ENCODE measurements around the gene TSC2. TPM values are rescaled to one million over a fixed set of nuclear protein-coding genes. Genes with fewer than 3 reads are reported as not detected.
"Not testable (repeated sequence)": the region's sequence is repeated elsewhere in the genome, so short reads cannot be mapped to it uniquely, and the experiment has no call there.

Gene TSC2
- total RNA-seq, 1 experiment from 2014 or later, result 166 TPM

GRCh38 chr16:2096853-2097595 is 49.2 kb downstream of the TSC2 start:
- TF ChIP-seq EZH2 (IDR thresholded peaks at IDR 0.05; ENCODE audit: low read depth), result no peak
- TF ChIP-seq, protein P1, sequence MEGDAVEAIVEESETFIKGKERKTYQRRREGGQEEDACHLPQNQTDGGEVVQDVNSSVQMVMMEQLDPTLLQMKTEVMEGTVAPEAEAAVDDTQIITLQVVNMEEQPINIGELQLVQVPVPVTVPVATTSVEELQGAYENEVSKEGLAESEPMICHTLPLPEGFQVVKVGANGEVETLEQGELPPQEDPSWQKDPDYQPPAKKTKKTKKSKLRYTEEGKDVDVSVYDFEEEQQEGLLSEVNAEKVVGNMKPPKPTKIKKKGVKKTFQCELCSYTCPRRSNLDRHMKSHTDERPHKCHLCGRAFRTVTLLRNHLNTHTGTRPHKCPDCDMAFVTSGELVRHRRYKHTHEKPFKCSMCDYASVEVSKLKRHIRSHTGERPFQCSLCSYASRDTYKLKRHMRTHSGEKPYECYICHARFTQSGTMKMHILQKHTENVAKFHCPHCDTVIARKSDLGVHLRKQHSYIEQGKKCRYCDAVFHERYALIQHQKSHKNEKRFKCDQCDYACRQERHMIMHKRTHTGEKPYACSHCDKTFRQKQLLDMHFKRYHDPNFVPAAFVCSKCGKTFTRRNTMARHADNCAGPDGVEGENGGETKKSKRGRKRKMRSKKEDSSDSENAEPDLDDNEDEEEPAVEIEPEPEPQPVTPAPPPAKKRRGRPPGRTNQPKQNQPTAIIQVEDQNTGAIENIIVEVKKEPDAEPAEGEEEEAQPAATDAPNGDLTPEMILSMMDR (conservative IDR thresholded peaks at IDR 0.05), result no peak
- Histone ChIP-seq H3F3A (ENCODE audit: insufficient read depth, low read depth) (peaks cover 3% of the 10 kb centered on the region; the same call in 1 of the 2 replicates), H4K20me1 (ENCODE audit: insufficient read depth) (no peaks in the 10 kb centered on the region), H3K27ac (no peak overlapping the region), H3K4me1 (replicated peaks; ENCODE audit: insufficient read depth) (no peaks in the 10 kb centered on the region), H3K4me3 (no peak overlapping the region), H3K9me3 (ENCODE audit: insufficient read depth, low read depth) (no peaks in the 10 kb centered on the region), H2AFZ (no peak overlapping the region), H3K9me2 (ENCODE audit: insufficient read depth) (no peaks in the 10 kb centered on the region), H3K27me3 (ENCODE audit: insufficient read depth, low read depth) (no peaks in the 10 kb centered on the region), H3K36me3 (ENCODE audit: low read depth) (no peaks in the 10 kb centered on the region), H3K79me2 (ENCODE audit: low read depth) (no peaks in the 10 kb centered on the region), H3K4me2 (no peak overlapping the region)
- intact Hi-C loops (cut with micrococcal nuclease; ENCODE audit: unreplicated experiment), result no loop called here
- peak in 1 of 2 experiments; percentile 31 for DNase-seq
- POLR2A ChIA-PET (ENCODE audit: unreplicated experiment), result no interaction called here
- CTCF ChIA-PET, result interaction anchor here (0.7 kb wide), 1 partner anchor 81 kb away, joined by 3 read pairs; no protein-coding TSS in a partner anchor
- no TSS peak for BruUV-seq (replicated peaks)

GRCh38 chr16:2097689-2098088 is 49.9 kb downstream of the TSC2 start:
- H3K36me3 ChIP-seq (ENCODE audit: low read depth); intact Hi-C loops (cut with micrococcal nuclease; ENCODE audit: unreplicated experiment); H3K4me3 ChIP-seq; POLR2A ChIA-PET (ENCODE audit: unreplicated experiment); H3K9me2 ChIP-seq (ENCODE audit: insufficient read depth); H3K4me1 ChIP-seq (replicated peaks; ENCODE audit: insufficient read depth); H3F3A ChIP-seq (ENCODE audit: insufficient read depth, low read depth); H2AFZ ChIP-seq; H3K9me3 ChIP-seq (ENCODE audit: insufficient read depth, low read depth); DNase-seq; H4K20me1 ChIP-seq (ENCODE audit: insufficient read depth); BruUV-seq (replicated peaks); H3K79me2 ChIP-seq (ENCODE audit: low read depth); H3K27me3 ChIP-seq (ENCODE audit: insufficient read depth, low read depth); H3K4me2 ChIP-seq; H3K27ac ChIP-seq: not testable (repeated sequence)
- CTCF ChIA-PET, result interaction anchor here (0.7 kb wide), 1 partner anchor 82 kb away, joined by 3 read pairs; no protein-coding TSS in a partner anchor

GRCh38 chr16:2101581-2101980 is 53.8 kb downstream of the TSC2 start:
- H3K4me2 ChIP-seq; H3K36me3 ChIP-seq (ENCODE audit: low read depth); H3F3A ChIP-seq (ENCODE audit: insufficient read depth, low read depth); intact Hi-C loops (cut with micrococcal nuclease; ENCODE audit: unreplicated experiment); H3K79me2 ChIP-seq (ENCODE audit: low read depth); H3K9me3 ChIP-seq (ENCODE audit: insufficient read depth, low read depth); DNase-seq; H3K27ac ChIP-seq; CTCF ChIA-PET; H3K4me1 ChIP-seq (replicated peaks; ENCODE audit: insufficient read depth); H2AFZ ChIP-seq; H3K9me2 ChIP-seq (ENCODE audit: insufficient read depth); H3K4me3 ChIP-seq; H3K27me3 ChIP-seq (ENCODE audit: insufficient read depth, low read depth); BruUV-seq (replicated peaks); H4K20me1 ChIP-seq (ENCODE audit: insufficient read depth): not testable (repeated sequence)
- POLR2A ChIA-PET (ENCODE audit: unreplicated experiment), result interaction anchor here (0.8 kb wide), 1 partner anchor 137 kb away, joined by 4 read pairs; the partner anchor contains the start of gene RPS2

DNA sequence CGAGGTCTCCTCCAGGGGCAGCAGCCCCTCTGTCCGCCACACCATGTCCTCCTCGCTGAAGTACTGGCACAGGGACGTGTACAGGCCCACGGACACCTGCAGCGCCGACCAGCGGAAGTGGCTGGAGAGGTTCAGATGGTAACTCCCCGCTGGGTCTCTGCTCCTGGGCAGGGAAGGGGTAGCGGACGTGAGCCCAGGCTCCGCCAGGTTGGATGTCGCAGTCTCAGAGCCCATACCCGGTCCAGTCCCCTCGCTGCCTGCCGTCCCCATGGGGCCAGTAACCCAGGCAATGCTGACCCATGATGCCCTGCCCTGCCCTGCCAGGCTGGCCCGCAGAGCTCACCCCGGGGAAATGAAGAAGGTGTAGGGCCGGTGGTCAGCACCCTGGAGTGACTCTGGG is 54.7 kb downstream of the TSC2 start:
- CTCF ChIA-PET, result no interaction called here
- no peaks in the 10 kb centered on the region for H3K9me3 ChIP-seq (ENCODE audit: insufficient read depth, low read depth)
- POLR2A ChIA-PET (ENCODE audit: unreplicated experiment), result interaction anchor here (0.7 kb wide), 1 partner anchor 54 kb away, joined by 4 read pairs; no protein-coding TSS in a partner anchor
- no TSS peak for BruUV-seq (replicated peaks)
- no peaks in the 10 kb centered on the region for H3F3A ChIP-seq (ENCODE audit: insufficient read depth, low read depth)
- no peak overlapping the region for H2AFZ ChIP-seq
- no peak for DNase-seq
- H3K27ac ChIP-seq, result no peak overlapping the region
- no peaks in the 10 kb centered on the region for H4K20me1 ChIP-seq (ENCODE audit: insufficient read depth)
- no peaks in the 10 kb centered on the region for H3K9me2 ChIP-seq (ENCODE audit: insufficient read depth)
- TF ChIP-seq EZH2 (IDR thresholded peaks at IDR 0.05; ENCODE audit: low read depth), result no peak
- TF ChIP-seq, protein P1 (conservative IDR thresholded peaks at IDR 0.05), result no peak
- H3K79me2 ChIP-seq (ENCODE audit: low read depth), result no peaks in the 10 kb centered on the region
- no peaks in the 10 kb centered on the region for H3K4me1 ChIP-seq (replicated peaks; ENCODE audit: insufficient read depth)
- no peaks in the 10 kb centered on the region for H3K36me3 ChIP-seq (ENCODE audit: low read depth)
- intact Hi-C loops (cut with micrococcal nuclease; ENCODE audit: unreplicated experiment), result no loop called here
- H3K27me3 ChIP-seq (ENCODE audit: insufficient read depth, low read depth), result no peaks in the 10 kb centered on the region
- H3K4me2 ChIP-seq, result no peak overlapping the region
- H3K4me3 ChIP-seq, result no peak overlapping the region

DNA sequence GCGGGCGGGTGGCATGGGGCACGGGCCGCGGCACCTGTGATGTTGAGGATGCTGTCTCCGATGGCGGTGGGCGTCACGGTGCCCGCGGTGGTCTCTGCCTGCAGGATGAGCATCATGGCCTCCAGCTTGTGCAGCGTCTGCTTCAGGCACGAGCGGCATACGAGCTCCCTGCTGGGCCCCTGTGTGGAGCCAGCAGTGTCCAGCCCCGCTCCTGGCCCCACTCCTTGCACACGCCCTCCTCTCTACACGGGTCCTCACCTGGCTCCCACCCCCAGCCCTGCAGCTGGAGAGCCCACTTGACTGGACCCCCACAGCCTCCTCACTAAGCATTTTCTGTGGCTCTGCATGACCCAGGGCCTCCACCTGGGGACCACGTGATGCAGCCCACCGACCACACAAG is 56.7 kb downstream of the TSC2 start:
- H3K9me2 ChIP-seq (ENCODE audit: insufficient read depth); DNase-seq; H3F3A ChIP-seq (ENCODE audit: insufficient read depth, low read depth); H3K36me3 ChIP-seq (ENCODE audit: low read depth); H3K27me3 ChIP-seq (ENCODE audit: insufficient read depth, low read depth); CTCF ChIA-PET; H3K4me3 ChIP-seq; H4K20me1 ChIP-seq (ENCODE audit: insufficient read depth); intact Hi-C loops (cut with micrococcal nuclease; ENCODE audit: unreplicated experiment); H2AFZ ChIP-seq; H3K9me3 ChIP-seq (ENCODE audit: insufficient read depth, low read depth); H3K79me2 ChIP-seq (ENCODE audit: low read depth); BruUV-seq (replicated peaks); H3K4me1 ChIP-seq (replicated peaks; ENCODE audit: insufficient read depth); H3K4me2 ChIP-seq; H3K27ac ChIP-seq: not testable (repeated sequence)
- POLR2A ChIA-PET (ENCODE audit: unreplicated experiment), result interaction anchor here (0.6 kb wide), 1 partner anchor 801 kb away, joined by 3 read pairs; no protein-coding TSS in a partner anchor

GRCh38 chr16:2105291-2105690 is 57.5 kb downstream of the TSC2 start:
- intact Hi-C loops (cut with micrococcal nuclease; ENCODE audit: unreplicated experiment); H3K4me3 ChIP-seq; H3K27ac ChIP-seq; H3K4me1 ChIP-seq (replicated peaks; ENCODE audit: insufficient read depth); H3F3A ChIP-seq (ENCODE audit: insufficient read depth, low read depth); H4K20me1 ChIP-seq (ENCODE audit: insufficient read depth); H3K9me3 ChIP-seq (ENCODE audit: insufficient read depth, low read depth); H3K4me2 ChIP-seq; H3K36me3 ChIP-seq (ENCODE audit: low read depth); H3K79me2 ChIP-seq (ENCODE audit: low read depth); DNase-seq; CTCF ChIA-PET; BruUV-seq (replicated peaks); H3K27me3 ChIP-seq (ENCODE audit: insufficient read depth, low read depth); H2AFZ ChIP-seq; H3K9me2 ChIP-seq (ENCODE audit: insufficient read depth): not testable (repeated sequence)
- POLR2A ChIA-PET (ENCODE audit: unreplicated experiment), result interaction anchor here (0.6 kb wide), 1 partner anchor 800 kb away, joined by 3 read pairs; no protein-coding TSS in a partner anchor
